Measurements from ENCODE around the gene PMEPA1. TPM values are rescaled to one million over a fixed set of nuclear protein-coding genes. Genes with fewer than 3 reads are reported as not detected.

PMEPA1 gene
- total and polyA plus RNA-seq, 10 donors: 4.8 to 15.7 (median 9.2) TPM

DNA sequence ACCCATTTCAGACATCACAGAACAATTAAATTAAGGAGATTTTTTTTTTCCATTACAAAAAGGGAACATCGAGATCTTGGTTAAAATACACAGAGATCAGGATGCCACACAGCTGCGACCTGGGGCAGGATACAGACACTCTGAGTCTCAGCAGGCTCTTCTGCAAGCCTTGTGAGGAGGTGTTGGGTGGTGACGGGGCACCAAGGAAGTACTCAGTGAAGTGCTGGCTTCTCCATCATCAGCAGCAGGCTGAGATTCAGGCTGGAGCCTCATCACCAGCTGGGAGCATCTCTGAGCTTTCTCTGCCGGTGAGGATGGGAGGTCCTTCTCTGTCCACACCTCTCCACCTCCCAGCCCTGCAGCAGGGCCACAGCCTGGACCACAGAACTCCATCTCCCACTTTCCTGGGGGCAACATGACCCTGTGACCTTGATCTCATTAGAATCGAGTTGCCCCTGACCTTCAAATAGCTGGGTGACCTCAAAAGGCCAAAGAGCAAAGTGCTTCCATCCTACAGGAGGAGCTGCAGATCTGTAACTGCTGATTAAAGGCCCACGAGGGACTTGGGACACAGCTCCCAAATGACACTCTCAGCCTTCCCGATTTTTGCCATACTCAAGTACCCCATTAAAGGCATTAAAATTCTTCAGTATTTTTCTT is 16.0 kb downstream of the PMEPA1 start:
- H3K4me3 ChIP-seq: no peak overlapping the region
- H3K27ac ChIP-seq: no peak overlapping the region
- TF ChIP-seq POLR2AphosphoS5 (IDR thresholded peaks at IDR 0.05): no peak
- H3K27me3 ChIP-seq (replicated peaks in 1 of 7): no peaks in the 10 kb centered on the region
- no peaks in the 10 kb centered on the region for H3K9me3 ChIP-seq
- H3K36me3 ChIP-seq: no peaks in the 10 kb centered on the region
- H3K4me1 ChIP-seq: peaks cover 0 to 87% (median 39%) of the 10 kb centered on the region in 6 donors
- intact Hi-C loops (cut with DNase I; ENCODE audit: low total_unique reads): no loop called here
- DNase-seq: no peak
- WGBS, 5 donors: 56 to 66% (median 58%) methylated on average over 7 of the region's 7 CpGs

DNA sequence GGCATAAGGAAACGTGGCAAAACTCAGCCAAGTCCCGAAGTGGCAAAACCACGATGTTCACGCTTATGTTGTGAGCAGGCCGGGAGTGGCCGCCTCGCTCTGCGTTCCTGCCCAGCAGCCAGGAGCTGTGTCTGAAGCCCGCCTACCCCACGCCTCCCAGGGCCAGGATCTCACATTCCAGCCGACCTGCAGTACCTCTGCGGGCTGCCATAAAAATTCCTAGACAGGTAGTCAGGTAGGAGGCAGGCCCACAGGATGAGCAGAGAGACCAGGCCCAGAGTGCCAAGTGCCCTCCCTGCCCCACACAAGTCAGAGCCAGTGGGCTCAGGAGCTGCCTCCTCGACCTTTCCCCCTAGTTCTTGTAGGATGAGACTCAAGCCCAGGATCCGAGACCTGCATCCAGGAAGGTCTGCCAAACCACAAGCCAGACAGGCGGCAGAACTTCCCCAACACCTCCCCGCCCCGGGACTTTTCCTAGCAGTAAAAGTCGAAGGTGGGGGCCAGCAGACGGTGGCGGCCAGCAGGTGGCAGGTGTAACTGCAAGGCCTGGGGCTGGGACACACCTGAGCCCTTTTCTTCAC is 16.7 kb downstream of the PMEPA1 start:
- WGBS, 5 donors: 70 to 80% (median 72%) methylated on average over 18 to 20 of the region's 20 CpGs
- no peak overlapping the region for H3K4me3 ChIP-seq
- no peak for DNase-seq
- intact Hi-C loops (cut with DNase I; ENCODE audit: low total_unique reads): no loop called here
- no peak overlapping the region for H3K27ac ChIP-seq
- TF ChIP-seq POLR2A (IDR thresholded peaks at IDR 0.05) (no peak), POLR2AphosphoS5 (IDR thresholded peaks at IDR 0.05) (no peak)
- TF ChIP-seq, protein P1, sequence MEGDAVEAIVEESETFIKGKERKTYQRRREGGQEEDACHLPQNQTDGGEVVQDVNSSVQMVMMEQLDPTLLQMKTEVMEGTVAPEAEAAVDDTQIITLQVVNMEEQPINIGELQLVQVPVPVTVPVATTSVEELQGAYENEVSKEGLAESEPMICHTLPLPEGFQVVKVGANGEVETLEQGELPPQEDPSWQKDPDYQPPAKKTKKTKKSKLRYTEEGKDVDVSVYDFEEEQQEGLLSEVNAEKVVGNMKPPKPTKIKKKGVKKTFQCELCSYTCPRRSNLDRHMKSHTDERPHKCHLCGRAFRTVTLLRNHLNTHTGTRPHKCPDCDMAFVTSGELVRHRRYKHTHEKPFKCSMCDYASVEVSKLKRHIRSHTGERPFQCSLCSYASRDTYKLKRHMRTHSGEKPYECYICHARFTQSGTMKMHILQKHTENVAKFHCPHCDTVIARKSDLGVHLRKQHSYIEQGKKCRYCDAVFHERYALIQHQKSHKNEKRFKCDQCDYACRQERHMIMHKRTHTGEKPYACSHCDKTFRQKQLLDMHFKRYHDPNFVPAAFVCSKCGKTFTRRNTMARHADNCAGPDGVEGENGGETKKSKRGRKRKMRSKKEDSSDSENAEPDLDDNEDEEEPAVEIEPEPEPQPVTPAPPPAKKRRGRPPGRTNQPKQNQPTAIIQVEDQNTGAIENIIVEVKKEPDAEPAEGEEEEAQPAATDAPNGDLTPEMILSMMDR (IDR thresholded peaks at IDR 0.05 in 8 of 11, conservative IDR thresholded peaks at IDR 0.05 in 3 of 11): peak in 5 of 11 experiments; percentile 10 to 31 (median 24)
- H3K9me3 ChIP-seq: no peaks in the 10 kb centered on the region
- H3K4me1 ChIP-seq: peaks cover 0 to 87% (median 35%) of the 10 kb centered on the region in 6 donors
- no peaks in the 10 kb centered on the region for H3K27me3 ChIP-seq (replicated peaks in 1 of 7)
- no peaks in the 10 kb centered on the region for H3K36me3 ChIP-seq

DNA sequence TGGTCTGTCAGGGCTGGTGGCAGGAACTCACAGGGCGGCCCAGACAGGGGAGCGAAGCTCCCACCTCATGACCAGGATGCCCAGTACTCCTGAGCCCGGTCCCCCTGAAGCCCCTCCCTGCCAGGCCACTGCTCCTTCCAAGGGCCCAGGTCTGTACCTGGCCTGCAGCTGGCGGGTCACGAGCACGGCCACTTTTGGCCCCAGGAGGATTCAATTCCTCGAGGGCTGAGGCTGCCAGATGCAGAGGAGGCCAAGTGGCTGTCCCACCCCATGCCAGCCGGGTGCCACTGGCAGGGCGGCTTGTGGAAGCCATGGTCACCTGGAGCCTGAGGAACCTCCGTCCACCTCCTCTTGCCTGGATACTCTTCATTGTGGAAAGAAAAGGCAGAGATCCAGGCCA is 17.4 kb downstream of the PMEPA1 start:
- H3K4me3 ChIP-seq: no peak overlapping the region
- no peaks in the 10 kb centered on the region for H3K9me3 ChIP-seq
- H3K27me3 ChIP-seq (replicated peaks in 1 of 7): no peaks in the 10 kb centered on the region
- DNase-seq: no peak
- H3K36me3 ChIP-seq: no peaks in the 10 kb centered on the region
- H3K4me1 ChIP-seq: peaks cover 0 to 87% (median 34%) of the 10 kb centered on the region in 6 donors
- WGBS, 5 donors: 77 to 90% (median 86%) methylated on average over 4 to 10 of the region's 10 CpGs
- TF ChIP-seq POLR2AphosphoS5 (IDR thresholded peaks at IDR 0.05): no peak
- no peak for TF ChIP-seq POLR2A (IDR thresholded peaks at IDR 0.05)
- TF ChIP-seq, protein P1 (IDR thresholded peaks at IDR 0.05 in 8 of 11, conservative IDR thresholded peaks at IDR 0.05 in 3 of 11): no peak
- no peak overlapping the region for H3K27ac ChIP-seq
- intact Hi-C loops (cut with DNase I; ENCODE audit: low total_unique reads): no loop called here

DNA sequence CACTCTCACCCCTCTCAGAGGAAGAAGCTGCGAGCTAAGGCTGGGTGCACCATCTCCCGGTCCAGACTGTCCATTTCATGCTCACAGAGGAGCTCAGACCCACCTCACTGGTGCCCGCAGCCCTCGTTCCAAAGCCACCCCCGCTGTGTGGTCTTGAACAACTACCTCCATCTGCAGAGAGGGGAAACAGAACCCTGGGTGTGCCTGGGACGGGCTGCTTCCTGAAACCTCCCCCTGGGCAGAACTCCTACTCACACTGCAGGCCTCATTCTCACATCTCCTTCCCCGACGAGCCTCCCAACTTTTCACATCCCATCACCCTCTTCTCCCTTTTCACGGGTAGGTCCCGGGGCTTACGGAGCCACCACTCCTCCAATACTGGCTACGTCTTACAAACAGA is 18.1 kb downstream of the PMEPA1 start:
- no peak overlapping the region for H3K4me3 ChIP-seq
- H3K9me3 ChIP-seq: no peaks in the 10 kb centered on the region
- TF ChIP-seq, protein P1 (IDR thresholded peaks at IDR 0.05 in 8 of 11, conservative IDR thresholded peaks at IDR 0.05 in 3 of 11): no peak
- no peak for TF ChIP-seq POLR2A (IDR thresholded peaks at IDR 0.05)
- no peak for TF ChIP-seq POLR2AphosphoS5 (IDR thresholded peaks at IDR 0.05)
- intact Hi-C loops (cut with DNase I; ENCODE audit: low total_unique reads): no loop called here
- no peak for DNase-seq
- peaks cover 0 to 87% (median 34%) of the 10 kb centered on the region in 6 donors for H3K4me1 ChIP-seq
- H3K27ac ChIP-seq: no peak overlapping the region
- H3K27me3 ChIP-seq (replicated peaks in 1 of 7): no peaks in the 10 kb centered on the region
- no peaks in the 10 kb centered on the region for H3K36me3 ChIP-seq
- WGBS, 5 donors: 39 to 46% (median 44%) methylated on average over 12 of the region's 12 CpGs
